Fibroblast of mammary gland (primary cell): ENCODE measurements around the gene HDAC10.
A peak's percentile ranks its signal among the peaks of the same experiment; 100 is the strongest.

Experiments
- DNase-seq: peaks from one replicate; pipeline ENCODE4 v3.0.0-alpha.2; 2010; ENCODE audit warnings: low read depth
- H3K4me3 ChIP-seq: 2 replicates; pipeline ENCODE4 v1.5.1; 2011; ENCODE audit warnings: low read depth, mild to moderate bottlenecking, low read length, moderate library complexity; ENCODE audit not compliant: control insufficient read depth
- TF ChIP-seq, protein P1 (sequence below): conservative IDR thresholded peaks from 2 replicates; pipeline ENCODE4 v1.5.1; 2011; ENCODE audit warnings: low read depth, low read length, inconsistent platforms; ENCODE audit not compliant: control insufficient read depth, insufficient read depth

The HDAC10 gene

DNA sequence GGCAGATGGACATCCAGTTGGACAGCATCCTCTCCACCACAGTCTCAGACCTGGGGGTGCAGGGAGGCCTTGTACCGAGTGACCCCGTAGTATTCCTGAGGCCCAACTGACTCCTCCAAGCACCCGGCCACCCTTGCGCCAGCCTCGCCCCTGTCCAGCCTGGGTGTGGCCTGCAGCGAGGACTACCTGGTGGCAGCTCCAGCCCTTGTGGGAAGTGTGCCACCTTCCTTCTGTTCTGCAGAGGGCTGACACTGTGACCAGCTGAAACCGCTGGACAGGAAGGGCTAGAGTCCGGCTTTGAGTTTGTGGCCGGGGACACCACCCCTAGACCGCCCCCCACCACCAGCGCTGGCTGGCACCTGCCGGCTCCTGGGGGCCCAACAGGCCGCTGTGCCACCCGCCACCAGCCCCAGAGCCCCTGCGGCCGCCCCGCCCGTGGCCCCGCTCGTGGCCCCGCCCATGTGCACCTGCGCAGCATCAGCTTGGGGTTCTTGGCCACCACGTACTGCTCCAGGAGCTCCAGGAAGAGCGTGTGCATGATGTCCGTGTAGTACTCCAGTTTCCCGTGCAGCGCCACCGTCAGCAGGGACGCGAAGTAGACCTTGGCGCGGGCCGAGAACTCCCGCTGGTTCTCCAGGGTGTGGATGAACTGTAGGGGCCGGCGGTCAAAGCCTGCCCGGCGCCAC lies 29.1 kb upstream of the HDAC10 start:
- no peak overlapping the region for H3K4me3 ChIP-seq
- DNase-seq = no peak
- TF ChIP-seq, protein P1, sequence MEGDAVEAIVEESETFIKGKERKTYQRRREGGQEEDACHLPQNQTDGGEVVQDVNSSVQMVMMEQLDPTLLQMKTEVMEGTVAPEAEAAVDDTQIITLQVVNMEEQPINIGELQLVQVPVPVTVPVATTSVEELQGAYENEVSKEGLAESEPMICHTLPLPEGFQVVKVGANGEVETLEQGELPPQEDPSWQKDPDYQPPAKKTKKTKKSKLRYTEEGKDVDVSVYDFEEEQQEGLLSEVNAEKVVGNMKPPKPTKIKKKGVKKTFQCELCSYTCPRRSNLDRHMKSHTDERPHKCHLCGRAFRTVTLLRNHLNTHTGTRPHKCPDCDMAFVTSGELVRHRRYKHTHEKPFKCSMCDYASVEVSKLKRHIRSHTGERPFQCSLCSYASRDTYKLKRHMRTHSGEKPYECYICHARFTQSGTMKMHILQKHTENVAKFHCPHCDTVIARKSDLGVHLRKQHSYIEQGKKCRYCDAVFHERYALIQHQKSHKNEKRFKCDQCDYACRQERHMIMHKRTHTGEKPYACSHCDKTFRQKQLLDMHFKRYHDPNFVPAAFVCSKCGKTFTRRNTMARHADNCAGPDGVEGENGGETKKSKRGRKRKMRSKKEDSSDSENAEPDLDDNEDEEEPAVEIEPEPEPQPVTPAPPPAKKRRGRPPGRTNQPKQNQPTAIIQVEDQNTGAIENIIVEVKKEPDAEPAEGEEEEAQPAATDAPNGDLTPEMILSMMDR = no peak

DNA sequence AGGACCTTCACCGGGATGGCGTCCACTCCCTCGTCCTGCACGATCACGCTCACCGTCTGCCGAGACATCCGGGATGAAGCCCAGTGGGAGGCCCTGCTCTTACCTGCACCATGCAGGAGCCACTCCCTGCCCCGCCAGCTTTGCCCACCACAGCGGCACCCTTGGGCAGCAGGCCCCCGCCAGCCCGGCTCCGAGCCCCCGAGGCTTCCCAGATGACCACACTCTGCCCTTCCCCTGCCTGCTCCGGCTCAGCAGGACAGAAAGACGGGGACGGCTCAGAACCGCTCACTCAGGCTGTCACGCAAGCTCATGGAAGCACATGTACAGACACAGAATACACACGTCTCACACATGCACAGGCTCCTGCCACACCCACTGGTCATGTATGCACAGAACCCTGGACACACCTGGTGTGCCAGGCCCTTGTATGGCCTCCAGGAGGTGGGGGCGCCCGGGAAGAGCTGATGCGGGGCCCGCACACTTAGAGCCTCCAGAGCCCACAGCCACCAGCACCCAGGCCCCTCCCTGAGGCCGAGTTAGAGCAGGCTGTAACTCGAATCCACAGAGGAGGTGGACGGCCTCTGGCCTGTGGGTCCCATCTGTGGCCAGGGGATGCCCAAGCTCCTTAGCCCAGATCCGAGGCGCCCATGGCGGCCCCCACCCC lies 28.0 kb upstream of the HDAC10 start:
- no peak for DNase-seq
- TF ChIP-seq, protein P1 = no peak
- no peak overlapping the region for H3K4me3 ChIP-seq

DNA sequence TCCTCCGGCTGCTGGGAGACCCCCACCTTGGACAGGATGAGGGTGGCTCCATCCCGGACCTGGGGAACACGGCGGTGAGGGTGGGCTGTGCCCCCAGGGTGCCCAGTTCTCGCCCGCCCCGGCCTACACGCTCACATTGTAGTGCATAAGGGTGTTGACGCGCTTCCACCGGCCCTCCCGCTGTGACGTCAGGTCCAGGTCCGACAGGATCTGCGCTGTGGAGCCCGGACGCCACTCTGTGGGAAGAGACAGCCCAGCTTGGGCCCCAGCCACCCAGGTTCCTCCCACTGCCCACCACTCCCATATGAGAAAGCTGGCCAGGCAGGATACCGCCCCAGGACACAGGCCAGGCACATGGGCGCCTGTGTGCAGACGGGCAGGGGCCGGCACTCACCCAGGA lies 27.4 kb upstream of the HDAC10 start:
- DNase-seq = no peak
- no peak overlapping the region for H3K4me3 ChIP-seq
- TF ChIP-seq, protein P1 = no peak

DNA sequence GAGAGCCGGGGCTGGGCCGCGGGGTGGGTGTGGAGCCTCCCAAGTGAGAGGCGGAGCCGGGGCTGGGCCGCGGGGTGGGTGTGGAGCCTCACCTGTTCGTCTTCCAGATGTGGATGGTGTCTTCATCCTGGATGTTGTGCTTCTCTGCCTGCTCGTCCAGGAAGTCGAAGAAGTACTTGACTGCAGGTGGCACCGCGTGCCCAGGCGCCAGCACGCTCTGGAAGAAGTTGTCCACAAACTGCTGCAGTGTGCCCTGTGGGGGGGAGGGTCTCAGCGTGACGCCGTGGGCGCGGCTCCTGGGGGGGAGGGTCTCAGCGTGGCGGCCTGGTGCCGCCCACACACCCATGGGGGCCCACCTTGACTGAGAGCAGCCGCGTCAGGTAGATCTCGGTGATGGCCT lies 26.7 kb upstream of the HDAC10 start:
- TF ChIP-seq, protein P1 = no peak
- H3K4me3 ChIP-seq = no peak overlapping the region
- no peak for DNase-seq

DNA sequence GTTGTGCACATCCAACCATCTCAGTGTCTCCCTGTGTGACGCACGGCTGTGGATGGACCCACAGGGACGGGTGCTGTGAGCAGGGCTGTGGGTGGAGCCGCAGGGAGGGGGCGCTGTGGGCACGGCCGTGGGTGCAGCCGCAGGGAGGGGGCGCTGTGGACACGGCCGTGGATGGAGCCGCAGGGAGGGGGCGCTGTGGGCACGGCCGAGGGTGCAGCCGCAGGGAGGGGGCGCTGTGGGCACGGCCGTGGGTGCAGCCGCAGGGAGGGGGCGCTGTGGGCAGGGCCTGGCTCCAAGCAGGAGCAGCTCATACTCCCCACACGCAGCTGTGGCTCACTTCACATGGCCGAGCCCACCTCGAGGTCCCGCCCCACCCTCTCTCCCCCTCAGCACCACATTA lies 25.1 kb upstream of the HDAC10 start:
- TF ChIP-seq, protein P1 = no peak
- no peak overlapping the region for H3K4me3 ChIP-seq
- peak; percentile 60 for DNase-seq

DNA sequence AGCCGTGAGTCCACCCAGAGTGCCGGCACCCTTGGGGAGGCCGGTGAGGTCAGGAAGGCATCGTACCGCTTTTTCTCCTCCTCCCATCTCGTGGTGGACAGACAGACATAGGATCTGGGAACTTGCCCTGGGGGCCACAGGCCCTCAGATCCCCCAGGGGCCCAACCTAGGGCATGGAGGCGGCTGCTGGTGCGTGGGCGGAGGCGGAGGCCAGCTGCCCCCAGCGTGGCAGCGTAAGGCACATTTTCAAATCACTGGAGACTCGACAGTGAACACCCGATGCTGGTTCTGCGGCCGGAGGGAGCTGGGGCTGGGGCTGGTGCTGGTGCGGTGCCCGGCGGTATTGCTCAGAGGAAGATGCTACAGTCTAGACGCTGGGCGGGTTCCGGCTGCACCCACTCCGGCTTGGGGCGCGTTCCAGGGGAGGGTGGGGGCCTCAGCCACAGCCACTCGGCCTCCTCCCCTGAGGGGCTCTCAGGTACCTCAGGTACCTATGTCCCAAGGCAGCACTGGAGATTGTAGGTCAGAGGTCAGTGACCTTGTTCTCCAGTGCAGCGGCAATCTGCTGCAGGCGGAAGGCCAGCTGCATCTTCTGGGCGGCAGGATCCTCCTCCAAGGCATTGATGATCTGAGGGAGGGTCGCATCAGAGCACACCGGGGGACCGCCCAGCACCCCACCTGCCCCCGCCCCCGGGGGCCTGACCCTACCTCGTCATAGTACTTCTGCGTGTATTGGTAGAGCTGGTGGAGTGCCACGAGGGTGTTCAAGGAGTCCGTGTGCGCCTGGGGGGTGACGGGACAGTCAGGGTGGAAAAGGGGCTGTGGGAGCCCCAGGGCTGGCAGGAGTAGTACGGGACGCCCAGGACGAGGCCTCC lies 24.4 kb upstream of the HDAC10 start:
- no peak overlapping the region for H3K4me3 ChIP-seq
- DNase-seq = no peak
- TF ChIP-seq, protein P1 = no peak
